Mucosa of stomach (tissue), 1 donor: Measurements from ENCODE around the gene SLC12A7.

Source experiments
- H3K27me3 ChIP-seq: one replicate; pipeline ENCODE4 v1.7.0; 2013; ENCODE audit warnings: mild to moderate bottlenecking, low read length; ENCODE audit not compliant: control insufficient read depth, insufficient read depth
- H3K36me3 ChIP-seq: one replicate; pipeline ENCODE4 v1.7.0; 2013; ENCODE audit warnings: low read length; ENCODE audit not compliant: control insufficient read depth, insufficient read depth
- H3K4me1 ChIP-seq: one replicate; pipeline ENCODE4 v1.7.0; 2013; ENCODE audit warnings: mild to moderate bottlenecking, low read length; ENCODE audit not compliant: control insufficient read depth, insufficient read depth
- H3K4me3 ChIP-seq: one replicate; pipeline ENCODE4 v1.7.0; 2013; ENCODE audit warnings: low read length
- H3K9ac ChIP-seq: one replicate; pipeline ENCODE4 v1.7.0; 2013; ENCODE audit warnings: mild to moderate bottlenecking, low read length, moderate library complexity
- H3K9me3 ChIP-seq: one replicate; pipeline ENCODE4 v1.7.0; 2013; ENCODE audit warnings: mild to moderate bottlenecking, low read length, moderate library complexity; ENCODE audit not compliant: control insufficient read depth
- donor health status: Pancreatic carcinoma.

SLC12A7 gene

GRCh38 chr5:1110307-1111240, 1.3 kb downstream of the SLC12A7 start:
- no peaks in the 10 kb centered on the region for H3K9me3 ChIP-seq
- peaks cover 49% of the 10 kb centered on the region for H3K4me1 ChIP-seq
- H3K9ac ChIP-seq: peak overlapping the region; percentile 92
- peaks cover 3% of the 10 kb centered on the region for H3K27me3 ChIP-seq
- H3K4me3 ChIP-seq: peak overlapping the region; percentile 84
- no peaks in the 10 kb centered on the region for H3K36me3 ChIP-seq

DNA sequence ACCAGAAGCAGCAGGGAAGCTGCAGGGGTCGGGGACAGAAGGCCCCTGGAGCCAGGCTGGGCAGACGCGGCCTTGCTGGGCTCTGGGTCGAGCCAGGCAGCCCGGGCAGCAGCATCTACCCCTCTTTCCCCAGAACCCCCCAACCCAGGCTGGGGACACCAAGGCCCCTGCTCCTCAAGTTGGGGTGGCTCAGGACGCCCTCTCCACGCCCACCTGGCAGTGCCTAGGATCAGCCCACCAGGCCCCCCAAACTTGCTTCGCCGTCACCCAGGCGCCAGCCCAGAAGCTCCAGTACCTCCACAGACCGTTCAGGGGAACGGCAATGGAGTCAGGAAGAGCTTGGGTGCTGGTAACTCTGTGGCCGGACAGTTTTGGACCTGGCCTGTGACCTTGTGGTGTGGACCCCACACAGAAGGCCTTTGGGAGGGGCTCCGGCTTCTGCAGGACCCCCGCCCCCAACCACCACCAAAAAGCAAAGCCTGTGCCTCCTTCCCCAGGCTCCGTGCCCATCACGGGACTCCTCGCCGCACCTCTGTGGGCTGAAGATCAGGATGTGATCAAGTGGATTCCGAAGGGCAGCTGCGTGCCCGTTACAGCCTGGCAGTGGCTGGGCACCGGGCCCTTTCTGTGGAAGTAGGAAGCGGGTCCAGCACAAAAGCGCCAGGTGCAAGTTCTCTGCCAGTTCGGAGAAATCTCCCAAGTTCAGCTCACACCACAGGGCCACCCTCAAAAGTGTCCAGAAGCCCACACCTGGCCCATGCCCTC, 2.1 kb downstream of the SLC12A7 start:
- Histone ChIP-seq H3K4me3 (peak overlapping the region; percentile 84), H3K9me3 (no peaks in the 10 kb centered on the region), H3K4me1 (peaks cover 57% of the 10 kb centered on the region), H3K9ac (peak overlapping the region; percentile 92), H3K27me3 (peaks cover 3% of the 10 kb centered on the region), H3K36me3 (no peaks in the 10 kb centered on the region)

DNA sequence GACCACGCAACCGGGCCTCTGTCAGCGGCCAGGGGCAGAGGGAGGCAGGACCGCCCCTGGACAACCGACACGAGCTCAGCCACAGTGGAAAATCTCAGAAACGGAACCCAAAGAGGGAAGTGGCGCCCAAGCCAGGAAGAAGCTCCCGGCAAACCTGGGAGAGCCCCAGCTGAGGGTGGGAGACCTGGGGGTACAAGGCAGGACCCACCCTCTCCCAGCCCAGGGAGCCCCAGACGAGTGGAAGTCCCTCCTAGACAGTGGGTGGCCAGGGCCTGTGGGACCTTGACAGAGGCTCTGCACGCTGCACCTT, 3.0 kb downstream of the SLC12A7 start:
- Histone ChIP-seq H3K9me3 (no peaks in the 10 kb centered on the region), H3K4me1 (peaks cover 66% of the 10 kb centered on the region), H3K36me3 (no peaks in the 10 kb centered on the region), H3K9ac (peak overlapping the region; percentile 34), H3K27me3 (no peaks in the 10 kb centered on the region), H3K4me3 (no peak overlapping the region)

DNA sequence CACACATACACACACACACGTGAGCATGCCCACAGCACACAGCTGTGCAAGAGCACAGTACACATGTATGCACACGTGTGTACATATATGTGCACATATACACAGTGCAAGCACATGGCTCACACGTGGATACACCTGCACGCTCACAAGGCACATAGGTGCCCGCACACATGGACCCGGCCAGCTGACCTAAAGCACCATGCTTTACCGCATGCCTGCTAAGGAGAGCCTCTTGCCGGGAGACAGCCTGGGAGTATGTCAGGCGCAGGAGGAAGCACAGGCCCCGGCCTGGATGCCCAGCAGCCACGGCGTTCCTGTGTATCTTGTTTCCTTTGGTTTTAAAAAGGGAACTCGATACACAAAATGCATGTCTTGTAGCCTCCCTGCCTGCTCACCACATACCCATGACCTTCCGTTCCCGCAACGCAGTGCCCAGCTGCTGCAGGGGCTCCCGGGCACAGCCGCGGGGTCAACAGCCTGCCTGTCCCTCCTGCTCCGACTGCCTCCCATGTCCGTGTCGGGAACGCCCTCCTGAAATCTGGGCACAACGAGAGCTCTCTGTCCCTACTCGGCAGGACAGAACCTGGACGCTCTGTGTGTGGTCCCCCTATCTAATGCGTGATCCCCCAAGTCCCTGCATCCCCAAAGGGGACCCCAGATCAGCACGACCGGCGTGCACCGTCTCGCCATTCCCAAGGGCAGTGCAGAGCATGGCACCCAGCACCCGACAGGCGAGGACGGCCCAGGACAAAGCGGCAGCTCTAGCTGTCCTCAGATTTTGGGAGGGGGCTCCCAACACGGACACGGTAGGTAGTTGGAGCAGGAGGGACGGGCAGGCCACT, 3.6 kb downstream of the SLC12A7 start:
- Histone ChIP-seq H3K36me3 (no peaks in the 10 kb centered on the region), H3K27me3 (no peaks in the 10 kb centered on the region), H3K4me3 (no peak overlapping the region), H3K9ac (no peak overlapping the region), H3K4me1 (peaks cover 69% of the 10 kb centered on the region), H3K9me3 (no peaks in the 10 kb centered on the region)

- Histone ChIP-seq H3K36me3 (no peaks in the 10 kb centered on the region), H3K27me3 (no peaks in the 10 kb centered on the region), H3K9ac (no peak overlapping the region), H3K4me1 (peaks cover 70% of the 10 kb centered on the region), H3K4me3 (no peak overlapping the region), H3K9me3 (no peaks in the 10 kb centered on the region)
Measured at GRCh38 chr5:1107167-1108022, 4.5 kb downstream of the SLC12A7 start.

DNA sequence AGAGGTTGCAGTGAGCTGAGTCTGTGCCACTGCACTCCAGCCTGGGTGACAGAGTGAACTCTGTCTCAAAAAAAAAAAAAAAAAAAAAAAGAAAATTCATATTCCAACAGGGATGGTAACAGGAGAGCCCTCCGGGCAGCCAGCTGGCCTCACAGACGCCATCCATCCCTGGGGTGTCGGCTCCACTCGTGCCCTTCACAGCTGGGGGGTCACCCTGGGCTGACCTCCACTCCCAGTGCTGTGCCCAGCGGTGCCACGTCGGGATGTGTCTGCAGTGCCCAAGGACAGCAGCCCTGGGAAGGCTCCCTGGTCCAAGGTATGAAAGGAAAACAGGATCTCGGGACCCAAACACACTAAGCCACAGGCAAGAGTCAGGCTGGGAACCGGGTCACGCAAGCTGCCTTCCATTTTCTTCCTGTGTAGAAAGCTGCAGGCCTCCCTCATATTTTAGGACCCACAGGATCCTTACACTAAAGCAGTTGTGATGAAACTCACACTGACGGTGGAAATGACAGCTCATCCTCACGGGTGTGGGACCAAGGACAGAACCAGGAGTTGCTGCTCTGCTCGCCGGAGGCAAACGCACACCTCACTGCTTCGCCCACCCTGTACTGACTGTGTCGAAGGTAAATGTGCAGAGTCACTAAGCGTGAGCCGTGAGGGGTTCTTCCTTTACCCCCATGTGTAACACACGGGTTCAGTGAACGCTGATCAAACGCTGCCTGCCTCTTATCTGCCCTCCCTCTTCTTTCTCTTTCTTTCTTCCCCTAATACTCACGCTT, 5.3 kb downstream of the SLC12A7 start:
- Histone ChIP-seq H3K4me3 (no peak overlapping the region), H3K9me3 (no peaks in the 10 kb centered on the region), H3K27me3 (no peaks in the 10 kb centered on the region), H3K9ac (no peak overlapping the region), H3K36me3 (no peaks in the 10 kb centered on the region), H3K4me1 (peaks cover 79% of the 10 kb centered on the region)

DNA sequence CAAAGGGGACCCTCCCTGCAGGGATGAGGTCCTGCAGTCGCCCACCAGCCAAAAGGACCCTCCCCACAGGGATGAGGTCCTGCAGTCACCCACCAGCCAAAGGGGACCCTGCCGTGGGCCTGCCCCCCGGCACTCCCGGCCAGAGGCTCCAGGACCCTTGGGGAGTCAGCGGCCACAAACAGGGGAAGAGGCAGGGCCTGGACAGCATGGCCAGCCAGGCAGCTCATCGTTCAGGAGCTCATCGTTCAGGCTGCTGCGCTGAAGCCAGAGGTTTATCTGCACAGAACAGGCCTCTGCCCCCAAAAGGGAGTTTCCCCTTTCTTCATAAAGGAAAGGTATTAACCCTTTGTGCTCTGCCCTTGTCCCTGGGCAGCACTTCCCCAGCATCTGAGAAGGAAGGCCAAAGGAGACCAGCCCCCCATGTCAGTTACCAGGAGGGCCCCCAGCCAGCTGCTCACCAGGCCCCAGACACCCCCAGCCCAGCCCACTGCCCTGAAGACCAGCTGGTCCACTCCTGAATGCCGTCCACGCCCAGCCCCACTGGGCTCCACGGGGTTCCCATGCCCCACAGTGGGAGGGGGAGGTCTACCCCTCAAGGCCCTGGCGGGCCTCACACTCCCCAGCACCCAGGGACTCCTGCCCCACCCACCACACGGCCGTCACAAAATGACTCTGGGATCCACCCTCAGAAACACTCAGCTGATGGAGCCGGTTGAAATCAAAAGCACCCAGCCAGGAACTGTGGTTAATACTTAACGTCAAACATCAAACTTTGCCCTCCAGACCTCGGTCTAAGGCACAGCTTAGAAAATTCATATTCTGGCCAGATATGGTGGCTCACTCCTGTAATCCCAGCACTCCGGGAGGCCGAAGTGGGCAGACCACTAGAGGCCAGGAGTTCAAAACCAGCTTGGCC, 6.3 kb downstream of the SLC12A7 start:
- H3K36me3 ChIP-seq: no peaks in the 10 kb centered on the region
- peaks cover 79% of the 10 kb centered on the region for H3K4me1 ChIP-seq
- H3K9me3 ChIP-seq: no peaks in the 10 kb centered on the region
- H3K9ac ChIP-seq: no peak overlapping the region
- H3K4me3 ChIP-seq: no peak overlapping the region
- no peaks in the 10 kb centered on the region for H3K27me3 ChIP-seq

DNA sequence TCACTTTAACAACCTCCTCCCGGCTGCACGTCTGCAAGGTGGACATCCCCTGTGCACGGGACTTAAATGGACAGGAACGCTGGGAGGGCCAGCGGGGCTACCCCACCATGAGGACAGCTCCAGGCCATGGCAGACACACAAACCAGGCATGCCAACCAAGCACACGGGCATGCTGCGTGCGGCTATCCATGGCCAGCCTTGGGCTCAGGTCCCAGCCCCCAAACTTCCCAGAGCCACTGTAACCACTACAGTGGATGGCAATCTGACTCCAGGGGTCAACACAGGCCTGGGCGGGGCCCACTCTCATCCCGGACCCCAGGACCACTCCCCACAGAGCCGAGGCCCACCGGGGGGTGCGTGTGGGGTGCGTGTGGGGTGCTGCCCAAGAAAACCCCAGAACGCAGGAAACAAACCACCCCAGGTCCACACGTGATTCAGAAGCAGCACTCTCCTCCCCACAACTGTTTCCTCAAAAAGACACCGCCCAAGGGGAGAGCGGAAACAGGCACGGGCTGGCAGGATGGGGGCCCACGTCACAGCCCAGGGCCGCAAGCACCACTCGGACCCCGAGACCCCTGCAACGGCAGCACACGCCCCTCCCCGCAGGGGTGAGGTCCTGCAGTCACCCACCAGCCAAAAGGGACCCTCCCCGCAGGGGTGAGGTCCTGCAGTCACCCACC, 7.4 kb downstream of the SLC12A7 start:
- no peak overlapping the region for H3K9ac ChIP-seq
- H3K36me3 ChIP-seq: no peaks in the 10 kb centered on the region
- H3K9me3 ChIP-seq: no peaks in the 10 kb centered on the region
- H3K4me3 ChIP-seq: peak overlapping the region; percentile 14
- H3K27me3 ChIP-seq: no peaks in the 10 kb centered on the region
- H3K4me1 ChIP-seq: peaks cover 68% of the 10 kb centered on the region

GRCh38 chr5:1103505-1104326, 8.1 kb downstream of the SLC12A7 start:
- Histone ChIP-seq H3K9me3 (no peaks in the 10 kb centered on the region), H3K36me3 (no peaks in the 10 kb centered on the region), H3K4me1 (peaks cover 62% of the 10 kb centered on the region), H3K9ac (no peak overlapping the region), H3K27me3 (no peaks in the 10 kb centered on the region), H3K4me3 (peak overlapping the region; percentile 14)
